Placental pericyte (primary cell): Measurements from ENCODE around the gene LGALS7. TPM values are rescaled to one million over a fixed set of nuclear protein-coding genes. Genes with fewer than 3 reads are reported as not detected.

Experiments used
- small RNA-seq: library from RNA; depleted of rRNA; stranded (forward); fragments of <200 nt; gene quantifications from one replicate; pipeline ENCODE3, GENCODE V24; 2012; ENCODE audit warnings: low replicate concordance
- total RNA-seq: library from RNA; depleted of rRNA; stranded (reverse); fragments of >200 nt; gene quantifications from 2 replicates; pipeline ENCODE4 v1.2.3, GENCODE V29; 2012

LGALS7 gene
- total RNA-seq = not detected in 2 replicates

GRCh38 chr19:38773469-38774177, at the start of gene LGALS7:
TSS of gene LGALS7 (minus strand) at chr19:38773517. CDS start at chr19:38773492, 25 bp downstream.

GRCh38 chr19:38812841-38813320, 39.6 kb upstream of the LGALS7 start, which contains the start of gene LGALS4:
TSS of gene LGALS4 (minus strand) at chr19:38812945. CDS start at chr19:38812886, 59 bp downstream.

GRCh38 chr19:38788478-38789243, 15.3 kb upstream of the LGALS7 start, which contains the start of gene LGALS7B:
TSS of gene LGALS7B (plus strand) at chr19:38789200. CDS start at chr19:38789227, 27 bp downstream.

GRCh38 chr19:38744298-38744681, 29.0 kb downstream of the LGALS7 start, which contains the start of gene CAPN12:
TSS of gene CAPN12 (minus strand) at chr19:38744474. CDS start at chr19:38744165, 309 bp downstream.

Small RNA genes within 50 kb of the gene (small RNA-seq; reads per million reads assigned to genes)
- not detected for gene RNU6-140P

Other genes with a start within 250 kb of the LGALS7 start
- 0.22 and 0.72 TPM in 2 replicates for gene MAP4K1, start 155.6 kb downstream of the LGALS7 start, total RNA-seq
- gene EIF3K, start 154.3 kb downstream of the LGALS7 start, total RNA-seq = 425 and 690 TPM in 2 replicates
- 250 and 739 TPM in 2 replicates for gene ACTN4, start 125.9 kb downstream of the LGALS7 start, total RNA-seq
- 0.22 TPM in 1 of 2 replicates, not detected in the other for gene CAPN12, start 29.0 kb downstream of the LGALS7 start, total RNA-seq
- not detected in 2 replicates for gene LGALS7B, start 15.7 kb upstream of the LGALS7 start, total RNA-seq
- not detected in 2 replicates for gene LGALS4, start 39.4 kb upstream of the LGALS7 start, total RNA-seq
- gene ECH1, start 58.3 kb upstream of the LGALS7 start, total RNA-seq = 21.8 and 57.1 TPM in 2 replicates
- gene HNRNPL, start 76.5 kb upstream of the LGALS7 start, total RNA-seq = 218 and 397 TPM in 2 replicates
- gene RINL, start 104.8 kb upstream of the LGALS7 start, total RNA-seq = 1.0 and 1.8 TPM in 2 replicates
- 59.0 and 63.7 TPM in 2 replicates for gene SIRT2, start 126.1 kb upstream of the LGALS7 start, total RNA-seq
- gene NFKBIB, start 126.5 kb upstream of the LGALS7 start, total RNA-seq = 18.9 and 25.2 TPM in 2 replicates
- not detected in 2 replicates for gene CCER2, start 138.7 kb upstream of the LGALS7 start, total RNA-seq
- gene SARS2, start 157.2 kb upstream of the LGALS7 start, total RNA-seq = 22.5 and 29.3 TPM in 2 replicates
- gene MRPS12, start 157.4 kb upstream of the LGALS7 start, total RNA-seq = 24.9 and 39.2 TPM in 2 replicates
- 13.8 and 24.1 TPM in 2 replicates for gene FBXO17, start 202.2 kb upstream of the LGALS7 start, total RNA-seq